IMR-90 (cell line): Measurements from ENCODE around the gene LY86. TPM values are rescaled to one million over a fixed set of nuclear protein-coding genes. Genes with fewer than 3 reads are reported as not detected.

Experiments
- ATAC-seq: fragments of 200-7000 bp; cut with Tn5 transposase; 2 replicates; pipeline ENCODE4 v1.9.1; 2020; ENCODE audit warnings: low read depth, mild to moderate bottlenecking, moderate library complexity
- BruUV-seq: library from RNA; stranded (reverse); fragments of 400-500 nt; replicated peaks from 2 replicates; lab custom pipeline; 2021; lab: Mats Ljungman, UMichigan
- CTCF ChIA-PET: fragments of 300-600 bp; formaldehyde crosslinking; extraction: SDS; loops from one replicate; lab custom pipeline; 2021; ENCODE audit warnings: antibody characterized with exemption; lab: Yijun Ruan, JAX
- POLR2A ChIA-PET: fragments of 300-600 bp; sonication (Branson Sonifier 250); formaldehyde crosslinking; loops from one replicate; lab custom pipeline; 2022; ENCODE audit warnings: antibody characterized with exemption; ENCODE audit not compliant: unreplicated experiment; lab: Charles Lee
- DNase-seq: peaks from one replicate; pipeline ENCODE4 v3.0.0; 2013
- H2AFZ ChIP-seq: replicated peaks from 2 replicates; pipeline ENCODE3; 2013; ENCODE audit warnings: low read length, mild to moderate bottlenecking; ENCODE audit not compliant: poor library complexity
- H2AK5ac ChIP-seq: 2 replicates; pipeline ENCODE4 v1.6.1; 2013; ENCODE audit warnings: low read depth, low read length, inconsistent platforms
- H2AK9ac ChIP-seq: replicated peaks from 2 replicates; pipeline ENCODE3; 2013; ENCODE audit warnings: mild to moderate bottlenecking, low read depth, low read length, moderate library complexity; ENCODE audit not compliant: poor library complexity
- H2BK120ac ChIP-seq: 2 replicates; pipeline ENCODE4 v1.6.1; 2013; ENCODE audit warnings: low read depth, low read length, inconsistent platforms
- H2BK15ac ChIP-seq: 3 replicates; pipeline ENCODE4 v1.6.1; 2013; ENCODE audit warnings: low read depth, low read length, inconsistent platforms
- H2BK20ac ChIP-seq: 2 replicates; pipeline ENCODE4 v1.6.1; 2013; ENCODE audit warnings: low read depth, mild to moderate bottlenecking, inconsistent platforms, low read length, moderate library complexity
- H2BK5ac ChIP-seq: 2 replicates; pipeline ENCODE4 v1.6.1; 2013; ENCODE audit warnings: mild to moderate bottlenecking, low read depth, low read length, inconsistent platforms; ENCODE audit not compliant: poor library complexity, severe bottlenecking
- H3K14ac ChIP-seq: replicated peaks from 2 replicates; pipeline ENCODE4 v1.6.1; 2013; ENCODE audit warnings: low read depth, low read length, inconsistent platforms
- H3K18ac ChIP-seq: 2 replicates; pipeline ENCODE4 v1.6.1; 2013; ENCODE audit warnings: low read depth, low read length, control low read depth
- H3K23ac ChIP-seq: 2 replicates; pipeline ENCODE4 v1.6.1; 2013; ENCODE audit warnings: low read depth, low read length, inconsistent platforms
- H3K27ac ChIP-seq: 2 replicates; pipeline ENCODE4 v1.5.1; 2013; ENCODE audit warnings: mild to moderate bottlenecking, control low read depth, low read length; ENCODE audit not compliant: insufficient read depth
- H3K27me3 ChIP-seq: 2 replicates; pipeline ENCODE4 v1.6.1; 2013; ENCODE audit warnings: low read length; ENCODE audit not compliant: control insufficient read depth, insufficient read depth
- H3K36me3 ChIP-seq: 2 replicates; pipeline ENCODE4 v1.6.1; 2013; ENCODE audit warnings: low read length, mixed read lengths; ENCODE audit not compliant: control insufficient read depth, insufficient read depth
- H3K4ac ChIP-seq: 2 replicates; pipeline ENCODE4 v1.6.1; 2013; ENCODE audit warnings: low read depth, low read length, inconsistent platforms
- H3K4me1 ChIP-seq: 2 replicates; pipeline ENCODE4 v1.6.1; 2013; ENCODE audit warnings: low read length, mixed read lengths; ENCODE audit not compliant: control insufficient read depth, insufficient read depth
- H3K4me2 ChIP-seq: 2 replicates; pipeline ENCODE4 v1.6.1; 2013; ENCODE audit warnings: low read depth, mild to moderate bottlenecking, control low read depth, low read length, moderate library complexity
- H3K4me3 ChIP-seq: 2 replicates; pipeline ENCODE4 v1.5.1; 2013; ENCODE audit warnings: low read depth, mild to moderate bottlenecking, control low read depth, low read length, moderate library complexity; ENCODE audit not compliant: insufficient read depth
- H3K56ac ChIP-seq: 2 replicates; pipeline ENCODE4 v1.6.1; 2013; ENCODE audit warnings: low read length, inconsistent platforms; ENCODE audit not compliant: insufficient read depth; ENCODE audit errors: extremely low read depth
- H3K79me1 ChIP-seq, 2 experiments: 2 replicates each; pipeline ENCODE4 v1.6.1; 2013; ENCODE audit warnings: low read length in 2 of 2, inconsistent platforms in 1 of 2, low read depth in 1 of 2
- H3K9ac ChIP-seq: 2 replicates; pipeline ENCODE4 v1.6.1; 2013; ENCODE audit warnings: low read depth, low read length, control low read depth
- H3K9me1 ChIP-seq: 2 replicates; pipeline ENCODE4 v1.6.1; 2013; ENCODE audit warnings: low read length, inconsistent platforms; ENCODE audit not compliant: insufficient read depth
- H3K9me3 ChIP-seq: 2 replicates; pipeline ENCODE4 v1.6.1; 2013; ENCODE audit warnings: low read length; ENCODE audit not compliant: control insufficient read depth, insufficient read depth
- H4K20me1 ChIP-seq: 2 replicates; pipeline ENCODE4 v1.6.1; 2013; ENCODE audit warnings: low read length, inconsistent platforms; ENCODE audit not compliant: insufficient read depth
- H4K5ac ChIP-seq: 2 replicates; pipeline ENCODE4 v1.6.1; 2013; ENCODE audit warnings: mild to moderate bottlenecking, low read depth, low read length, control low read depth
- H4K8ac ChIP-seq, 2 experiments: 2 replicates each; pipeline ENCODE4 v1.6.1; 2013; ENCODE audit warnings: low read depth in 2 of 2, low read length in 2 of 2, control low read depth in 1 of 2, inconsistent platforms in 1 of 2
- H4K91ac ChIP-seq: 2 replicates; pipeline ENCODE4 v1.6.1; 2013; ENCODE audit warnings: low read depth, low read length, inconsistent platforms; ENCODE audit not compliant: insufficient read depth
- BHLHE40 ChIP-seq: fragments of 150-350 bp; IDR thresholded peaks from 2 replicates; pipeline ENCODE4 v1.6.1; 2016; ENCODE audit warnings: mild to moderate bottlenecking, low read depth, low read length
- CEBPB ChIP-seq: IDR thresholded peaks from 2 replicates; pipeline ENCODE4 v1.6.1; 2012; ENCODE audit warnings: low read depth, low read length, improper control_type of control experiment
- FOS ChIP-seq: fragments of 150-350 bp; IDR thresholded peaks from 2 replicates; pipeline ENCODE4 v1.6.1; 2016; ENCODE audit warnings: low read depth, low read length
- MAFK ChIP-seq: IDR thresholded peaks from 2 replicates; pipeline ENCODE4 v1.6.1; 2012; ENCODE audit warnings: low read depth, low read length, improper control_type of control experiment
- MAZ ChIP-seq: IDR thresholded peaks from 2 replicates; pipeline ENCODE4 v1.6.1; 2012; ENCODE audit warnings: low read depth, mild to moderate bottlenecking, low read length, improper control_type of control experiment, moderate library complexity, borderline replicate concordance
- MXI1 ChIP-seq: IDR thresholded peaks from 2 replicates; pipeline ENCODE4 v1.6.1; 2012; ENCODE audit warnings: low read depth, mild to moderate bottlenecking, low read length, moderate library complexity, borderline replicate concordance
- NFE2L2 ChIP-seq: fragments of 150-350 bp; IDR thresholded peaks from 2 replicates; pipeline ENCODE4 v1.6.1; 2016; ENCODE audit warnings: low read depth, mild to moderate bottlenecking, low read length
- POLR2A ChIP-seq: IDR thresholded peaks from 2 replicates; pipeline ENCODE4 v1.6.1; 2012; ENCODE audit warnings: mild to moderate bottlenecking, low read depth, low read length
- RAD21 ChIP-seq: IDR thresholded peaks from 2 replicates; pipeline ENCODE4 v1.6.1; 2012; ENCODE audit warnings: low read length, improper control_type of control experiment
- RCOR1 ChIP-seq: IDR thresholded peaks from 2 replicates; pipeline ENCODE4 v1.6.1; 2012; ENCODE audit warnings: mild to moderate bottlenecking, low read length, improper control_type of control experiment; ENCODE audit not compliant: insufficient replicate concordance
- RFX5 ChIP-seq: IDR thresholded peaks from 2 replicates; pipeline ENCODE4 v1.8.0; 2012; ENCODE audit warnings: low read depth, mild to moderate bottlenecking, low read length, moderate library complexity
- SMC3 ChIP-seq: fragments of 150-350 bp; IDR thresholded peaks from 2 replicates; pipeline ENCODE4 v1.6.1; 2016; ENCODE audit warnings: low read depth, mild to moderate bottlenecking, antibody characterized with exemption, low read length, moderate library complexity
- whole genome bisulfite sequencing, 2 experiments: methylation state at CpG; one replicate each; pipeline versions ENCODE4 v1.1.5 to v1.1.7; 2013; ENCODE audit warnings: missing lambda C conversion rate in 2 of 2; ENCODE audit not compliant: insufficient read length in 1 of 2; ENCODE audit errors: extremely low coverage in 2 of 2; 5-methylcytosine and 5-hydroxymethylcytosine counted together
- dilution Hi-C: fragments of 300-500 bp; cut with HindIII; formaldehyde crosslinking; loops from one replicate; pipeline ENCODE4 v1.14.3; 2018; ENCODE audit warnings: low sequenced_read_pairs; ENCODE audit not compliant: unreplicated experiment
- in situ Hi-C: fragments of 300-500 bp; cut with MboI; formaldehyde crosslinking; loops from 3 replicates; pipeline ENCODE4 v1.14.3; 2019; ENCODE audit warnings: low sequenced_read_pairs, inconsistent platforms, mixed read lengths
- intact Hi-C: fragments of 100-400 bp; cut with micrococcal nuclease; formaldehyde crosslinking; loops from 2 replicates; pipeline ENCODE4 v1.10.0; 2022
- polyA plus RNA-seq, 3 experiments: library from polyadenylated mRNA; depleted of rRNA; stranded (reverse); fragments of >200 nt; gene quantifications; 2 replicates each; pipeline ENCODE4 v1.2.3, GENCODE V29; 2012; ENCODE audit warnings: low replicate concordance in 1 of 3
- total RNA-seq: library from RNA; depleted of rRNA; stranded (reverse); fragments of >200 nt; gene quantifications from 2 replicates; pipeline ENCODE4 v1.2.3, GENCODE V29; 2012
- TF ChIP-seq, protein P1 (sequence below): fragments of 150-350 bp; IDR thresholded peaks from 2 replicates; pipeline ENCODE4 v1.6.1; 2017; ENCODE audit warnings: mild to moderate bottlenecking, antibody characterized with exemption, low read length, low read depth
- TF ChIP-seq, protein P2 (sequence below): fragments of 150-350 bp; IDR thresholded peaks from 2 replicates; pipeline ENCODE4 v1.6.1; 2016; ENCODE audit warnings: low read depth, mild to moderate bottlenecking, low read length, moderate library complexity, borderline replicate concordance
- TF ChIP-seq, protein P3 (sequence below): conservative IDR thresholded peaks from 2 replicates; pipeline ENCODE4 v1.5.1; 2012; ENCODE audit warnings: mild to moderate bottlenecking, low read depth, low read length, improper control_type of control experiment

LY86 gene
- total and polyA plus RNA-seq, 2 of the 4 experiments (the other 2 are of a cell fraction) = not detected

DNA sequence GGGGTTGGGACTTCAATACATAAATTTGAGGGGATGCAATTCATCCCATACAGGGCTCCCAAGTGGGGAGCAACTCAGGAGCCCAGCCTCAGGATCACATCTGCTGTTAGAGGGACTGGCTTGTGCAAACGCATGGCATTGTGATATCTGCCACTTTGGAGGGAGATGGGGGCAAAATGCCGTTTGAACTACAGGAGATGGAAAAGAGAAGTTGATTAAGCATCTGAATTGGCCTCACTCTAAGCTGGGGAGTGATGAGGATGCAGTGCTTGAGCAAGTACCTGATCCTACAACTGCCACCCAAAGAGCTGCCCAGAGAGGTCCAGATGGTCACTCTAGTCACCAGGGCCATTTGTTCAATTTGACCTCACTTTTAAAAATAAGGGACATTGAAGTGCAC is 2.0 kb downstream of the LY86 start:
- H3K27me3 ChIP-seq = no peaks in the 10 kb centered on the region
- H3K4me3 ChIP-seq = no peak overlapping the region
- no peak overlapping the region for H4K5ac ChIP-seq
- ATAC-seq (no peak), DNase-seq (no peak)
- no peak overlapping the region for H3K27ac ChIP-seq
- in situ Hi-C loops = no loop called here
- no peaks in the 10 kb centered on the region for H3K79me1 ChIP-seq
- H3K9me1 ChIP-seq = no peaks in the 10 kb centered on the region
- no peak overlapping the region for H2AK5ac ChIP-seq
- intact Hi-C loops = no loop called here
- no peak overlapping the region for H4K8ac ChIP-seq
- H2BK5ac ChIP-seq = no peak overlapping the region
- ChIA-PET CTCF (no interaction called here), POLR2A (no interaction called here)
- H3K4ac ChIP-seq = no peak overlapping the region
- H3K56ac ChIP-seq = no peak overlapping the region
- H3K36me3 ChIP-seq = no peaks in the 10 kb centered on the region
- no TSS peak for BruUV-seq
- peaks cover 10% of the 10 kb centered on the region for H3K9me3 ChIP-seq
- H3K9ac ChIP-seq = no peak overlapping the region
- TF ChIP-seq, protein P1, sequence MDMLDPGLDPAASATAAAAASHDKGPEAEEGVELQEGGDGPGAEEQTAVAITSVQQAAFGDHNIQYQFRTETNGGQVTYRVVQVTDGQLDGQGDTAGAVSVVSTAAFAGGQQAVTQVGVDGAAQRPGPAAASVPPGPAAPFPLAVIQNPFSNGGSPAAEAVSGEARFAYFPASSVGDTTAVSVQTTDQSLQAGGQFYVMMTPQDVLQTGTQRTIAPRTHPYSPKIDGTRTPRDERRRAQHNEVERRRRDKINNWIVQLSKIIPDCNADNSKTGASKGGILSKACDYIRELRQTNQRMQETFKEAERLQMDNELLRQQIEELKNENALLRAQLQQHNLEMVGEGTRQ = no peak
- TF ChIP-seq SMC3 = no peak
- TF ChIP-seq, protein P2, sequence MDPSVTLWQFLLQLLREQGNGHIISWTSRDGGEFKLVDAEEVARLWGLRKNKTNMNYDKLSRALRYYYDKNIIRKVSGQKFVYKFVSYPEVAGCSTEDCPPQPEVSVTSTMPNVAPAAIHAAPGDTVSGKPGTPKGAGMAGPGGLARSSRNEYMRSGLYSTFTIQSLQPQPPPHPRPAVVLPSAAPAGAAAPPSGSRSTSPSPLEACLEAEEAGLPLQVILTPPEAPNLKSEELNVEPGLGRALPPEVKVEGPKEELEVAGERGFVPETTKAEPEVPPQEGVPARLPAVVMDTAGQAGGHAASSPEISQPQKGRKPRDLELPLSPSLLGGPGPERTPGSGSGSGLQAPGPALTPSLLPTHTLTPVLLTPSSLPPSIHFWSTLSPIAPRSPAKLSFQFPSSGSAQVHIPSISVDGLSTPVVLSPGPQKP = no peak
- TF ChIP-seq MXI1 = no peak
- TF ChIP-seq, protein P3, sequence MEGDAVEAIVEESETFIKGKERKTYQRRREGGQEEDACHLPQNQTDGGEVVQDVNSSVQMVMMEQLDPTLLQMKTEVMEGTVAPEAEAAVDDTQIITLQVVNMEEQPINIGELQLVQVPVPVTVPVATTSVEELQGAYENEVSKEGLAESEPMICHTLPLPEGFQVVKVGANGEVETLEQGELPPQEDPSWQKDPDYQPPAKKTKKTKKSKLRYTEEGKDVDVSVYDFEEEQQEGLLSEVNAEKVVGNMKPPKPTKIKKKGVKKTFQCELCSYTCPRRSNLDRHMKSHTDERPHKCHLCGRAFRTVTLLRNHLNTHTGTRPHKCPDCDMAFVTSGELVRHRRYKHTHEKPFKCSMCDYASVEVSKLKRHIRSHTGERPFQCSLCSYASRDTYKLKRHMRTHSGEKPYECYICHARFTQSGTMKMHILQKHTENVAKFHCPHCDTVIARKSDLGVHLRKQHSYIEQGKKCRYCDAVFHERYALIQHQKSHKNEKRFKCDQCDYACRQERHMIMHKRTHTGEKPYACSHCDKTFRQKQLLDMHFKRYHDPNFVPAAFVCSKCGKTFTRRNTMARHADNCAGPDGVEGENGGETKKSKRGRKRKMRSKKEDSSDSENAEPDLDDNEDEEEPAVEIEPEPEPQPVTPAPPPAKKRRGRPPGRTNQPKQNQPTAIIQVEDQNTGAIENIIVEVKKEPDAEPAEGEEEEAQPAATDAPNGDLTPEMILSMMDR = no peak
- TF ChIP-seq BHLHE40 = no peak
- no peak for TF ChIP-seq MAZ
- no peak for TF ChIP-seq RAD21
- no peak for TF ChIP-seq POLR2A
- TF ChIP-seq MAFK = no peak
- TF ChIP-seq RFX5 = no peak
- no peak for TF ChIP-seq FOS
- TF ChIP-seq RCOR1 = no peak
- no peak for TF ChIP-seq NFE2L2
- TF ChIP-seq CEBPB = no peak
- no CpG with 5 or more reads among the region's 2 CpGs for WGBS, 2 experiments
- no peak overlapping the region for H2AK9ac ChIP-seq
- H2BK20ac ChIP-seq = no peak overlapping the region
- H2BK15ac ChIP-seq = no peak overlapping the region
- H4K91ac ChIP-seq = no peak overlapping the region
- H3K14ac ChIP-seq = no peak overlapping the region
- no peak overlapping the region for H2BK120ac ChIP-seq
- H3K18ac ChIP-seq = no peak overlapping the region
- no peaks in the 10 kb centered on the region for H4K20me1 ChIP-seq
- H3K4me1 ChIP-seq = no peaks in the 10 kb centered on the region
- no peak overlapping the region for H2AFZ ChIP-seq
- dilution Hi-C loops = no loop called here
- no peak overlapping the region for H3K4me2 ChIP-seq
- H3K23ac ChIP-seq = no peak overlapping the region
